Lower leg skin (tissue), 3 donors: ENCODE measurements around the gene KRT35.

Source experiments
- POLR2A ChIP-seq, 2 donors: fragments of 450-650 bp; IDR thresholded peaks; one replicate each; pipeline ENCODE4 v1.6.1; 2016 to 2017; ENCODE audit warnings: antibody characterized with exemption in 2 of 2, mild to moderate bottlenecking in 1 of 2, moderate library complexity in 1 of 2
- TF ChIP-seq, protein P1 (sequence below), 3 donors: fragments of 450-650 bp; IDR thresholded peaks; one replicate each; pipeline ENCODE4 v1.5.1; 2016; ENCODE audit warnings: antibody characterized with exemption in 3 of 3, mild to moderate bottlenecking in 3 of 3, moderate library complexity in 2 of 3

- no peak for TF ChIP-seq POLR2A (IDR thresholded peaks at IDR 0.05)
- TF ChIP-seq, protein P1, sequence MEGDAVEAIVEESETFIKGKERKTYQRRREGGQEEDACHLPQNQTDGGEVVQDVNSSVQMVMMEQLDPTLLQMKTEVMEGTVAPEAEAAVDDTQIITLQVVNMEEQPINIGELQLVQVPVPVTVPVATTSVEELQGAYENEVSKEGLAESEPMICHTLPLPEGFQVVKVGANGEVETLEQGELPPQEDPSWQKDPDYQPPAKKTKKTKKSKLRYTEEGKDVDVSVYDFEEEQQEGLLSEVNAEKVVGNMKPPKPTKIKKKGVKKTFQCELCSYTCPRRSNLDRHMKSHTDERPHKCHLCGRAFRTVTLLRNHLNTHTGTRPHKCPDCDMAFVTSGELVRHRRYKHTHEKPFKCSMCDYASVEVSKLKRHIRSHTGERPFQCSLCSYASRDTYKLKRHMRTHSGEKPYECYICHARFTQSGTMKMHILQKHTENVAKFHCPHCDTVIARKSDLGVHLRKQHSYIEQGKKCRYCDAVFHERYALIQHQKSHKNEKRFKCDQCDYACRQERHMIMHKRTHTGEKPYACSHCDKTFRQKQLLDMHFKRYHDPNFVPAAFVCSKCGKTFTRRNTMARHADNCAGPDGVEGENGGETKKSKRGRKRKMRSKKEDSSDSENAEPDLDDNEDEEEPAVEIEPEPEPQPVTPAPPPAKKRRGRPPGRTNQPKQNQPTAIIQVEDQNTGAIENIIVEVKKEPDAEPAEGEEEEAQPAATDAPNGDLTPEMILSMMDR (IDR thresholded peaks at IDR 0.05), result no peak
Observed at GRCh38 chr17:41453066-41453465, 27.9 kb downstream of the KRT35 start.
